ENCODE results near the gene PIM1.

- TF ChIP-seq CTCF (IDR thresholded peaks at IDR 0.05) (no peak), POLR2A (IDR thresholded peaks at IDR 0.05) (no peak)
These were observed 3.0 kb downstream of the PIM1 start for GRCh38 chr6:37172912-37173492.
